Colonic mucosa (tissue), 4 donors: ENCODE data around the gene TMEM117. TPM values are rescaled to one million over a fixed set of nuclear protein-coding genes. Genes with fewer than 3 reads are reported as not detected.

Experiments
- DNase-seq: peaks from one replicate; pipeline ENCODE4 v3.0.0-alpha.2; 2020
- H3K27ac ChIP-seq: fragments of 200-600 bp; one replicate; pipeline ENCODE4 v1.8.0; 2021
- H3K27me3 ChIP-seq: fragments of 200-600 bp; one replicate; pipeline ENCODE4 v1.8.0; 2021
- H3K36me3 ChIP-seq: fragments of 200-600 bp; one replicate; pipeline ENCODE4 v1.8.0; 2021
- H3K4me1 ChIP-seq: fragments of 200-600 bp; one replicate; pipeline ENCODE4 v1.8.0; 2021; ENCODE audit warnings: mild to moderate bottlenecking
- H3K4me3 ChIP-seq: fragments of 200-600 bp; one replicate; pipeline ENCODE4 v1.8.0; 2021
- H3K9ac ChIP-seq, 2 donors: one replicate each; pipeline ENCODE4 v1.7.0; 2013; ENCODE audit warnings: control low read depth in 2 of 2, low read depth in 2 of 2, low read length in 2 of 2
- H3K9me3 ChIP-seq: fragments of 200-600 bp; one replicate; pipeline ENCODE4 v1.8.0; 2021
- CTCF ChIP-seq: fragments of 200-600 bp; IDR thresholded peaks from one replicate; pipeline ENCODE4 v1.8.0; 2022; ENCODE audit warnings: antibody characterized with exemption, mild to moderate bottlenecking
- intact Hi-C: fragments of 100-400 bp; cut with DNase I; formaldehyde crosslinking; loops from one replicate; pipeline ENCODE4 v1.14.1; 2022
- total RNA-seq, 2 donors: library from RNA; stranded (reverse); fragmentation: NEBNext Ultra II Directional in 1 of 2; extraction: Animal tissue kit (Norgen Biotek cat#: 25700) in 1 of 2; gene quantifications; one replicate each; pipeline ENCODE4 v1.2.1, GENCODE V29; 2021
- donor health status: healthy.
- donor health status: DM: no; HTN: no; CAD: no.
- donor health status: DM: no; HTN: no; CAD: no.

The TMEM117 gene
- total RNA-seq, 2 donors from 2014 or later: 7.4 to 8.0 TPM

GRCh38 chr12:44259890-44260289 is 424.0 kb downstream of the TMEM117 start:
- intact Hi-C loops: no loop called here
- TF ChIP-seq CTCF: no peak

DNA sequence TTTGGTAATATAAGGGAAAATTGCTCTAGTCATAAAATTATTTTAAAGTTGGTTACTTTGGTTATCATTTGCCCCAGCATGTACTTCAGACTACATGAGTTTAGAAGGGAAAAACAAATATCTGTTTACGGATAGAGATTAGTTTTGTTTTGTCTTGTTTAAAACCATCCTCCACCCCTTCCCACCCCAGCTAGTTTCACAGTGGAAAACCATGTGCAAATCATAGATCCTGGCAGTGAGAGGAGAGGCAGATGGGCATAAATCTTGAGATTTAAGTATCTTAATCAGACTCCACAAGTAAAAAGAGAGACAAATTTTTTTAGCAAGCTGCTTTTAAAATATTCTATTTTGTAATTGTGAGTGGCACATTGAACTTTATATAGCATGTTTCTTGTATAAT is 424.7 kb downstream of the TMEM117 start:
- H3K27ac ChIP-seq: no peak overlapping the region
- DNase-seq: no peak
- no peaks in the 10 kb centered on the region for H3K9me3 ChIP-seq
- no peaks in the 10 kb centered on the region for H3K36me3 ChIP-seq
- no peak for TF ChIP-seq CTCF
- H3K27me3 ChIP-seq: no peaks in the 10 kb centered on the region
- no peaks in the 10 kb centered on the region for H3K4me1 ChIP-seq
- intact Hi-C loops: no loop called here
- H3K9ac ChIP-seq: no peak overlapping the region
- H3K4me3 ChIP-seq: no peak overlapping the region

More at GRCh38 chr12:44259890-44260289, 424.0 kb downstream of the TMEM117 start:
- Histone ChIP-seq H3K27me3 (no peaks in the 10 kb centered on the region), H3K27ac (no peak overlapping the region), H3K4me3 (no peak overlapping the region), H3K36me3 (no peaks in the 10 kb centered on the region), H3K4me1 (no peaks in the 10 kb centered on the region), H3K9ac (no peak overlapping the region), H3K9me3 (no peaks in the 10 kb centered on the region)
- no peak for DNase-seq

DNA sequence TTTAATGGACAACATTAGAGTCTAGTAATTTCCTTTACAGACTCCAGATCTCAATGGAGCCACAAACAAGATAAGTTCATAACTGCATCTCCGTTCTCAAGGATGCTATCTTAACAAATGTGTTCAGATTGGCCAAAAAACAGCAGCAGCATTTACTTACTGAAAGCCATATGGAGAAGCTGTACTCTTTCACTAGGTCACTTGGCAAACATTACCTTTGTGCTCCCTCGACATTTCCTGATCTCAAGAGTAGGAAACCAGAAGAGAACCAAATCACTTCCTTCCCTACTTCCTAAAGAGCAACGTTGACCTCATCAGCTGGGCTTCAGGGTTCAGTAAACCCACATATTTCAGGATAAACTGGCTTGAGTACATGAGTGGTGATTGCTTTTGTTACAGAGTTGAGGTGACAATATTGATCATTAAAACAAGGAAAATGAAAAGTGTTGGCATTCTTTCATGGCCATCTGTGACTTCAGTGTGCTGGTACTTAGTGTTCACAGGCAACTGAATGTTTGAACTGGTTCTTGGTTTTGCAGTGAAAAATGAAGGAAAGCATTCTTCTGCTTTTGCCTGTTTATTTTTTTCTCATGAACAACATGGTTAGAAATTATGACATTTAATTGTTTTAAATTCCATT is 449.6 kb downstream of the TMEM117 start:
- H3K36me3 ChIP-seq: no peaks in the 10 kb centered on the region
- H3K9me3 ChIP-seq: no peaks in the 10 kb centered on the region
- no peaks in the 10 kb centered on the region for H3K4me1 ChIP-seq
- H3K4me3 ChIP-seq: no peak overlapping the region
- no peaks in the 10 kb centered on the region for H3K27me3 ChIP-seq
- intact Hi-C loops: no loop called here
- H3K27ac ChIP-seq: no peak overlapping the region
- DNase-seq: no peak
- no peak for TF ChIP-seq CTCF
- no peak overlapping the region for H3K9ac ChIP-seq

- no peak for TF ChIP-seq CTCF
- Histone ChIP-seq H3K9ac (no peak overlapping the region), H3K4me3 (no peak overlapping the region), H3K27me3 (no peaks in the 10 kb centered on the region), H3K4me1 (no peaks in the 10 kb centered on the region), H3K9me3 (no peaks in the 10 kb centered on the region), H3K36me3 (no peaks in the 10 kb centered on the region), H3K27ac (no peak overlapping the region)
- intact Hi-C loops: no loop called here
- DNase-seq: no peak
These were observed 450.5 kb downstream of the TMEM117 start for GRCh38 chr12:44286336-44286735.

DNA sequence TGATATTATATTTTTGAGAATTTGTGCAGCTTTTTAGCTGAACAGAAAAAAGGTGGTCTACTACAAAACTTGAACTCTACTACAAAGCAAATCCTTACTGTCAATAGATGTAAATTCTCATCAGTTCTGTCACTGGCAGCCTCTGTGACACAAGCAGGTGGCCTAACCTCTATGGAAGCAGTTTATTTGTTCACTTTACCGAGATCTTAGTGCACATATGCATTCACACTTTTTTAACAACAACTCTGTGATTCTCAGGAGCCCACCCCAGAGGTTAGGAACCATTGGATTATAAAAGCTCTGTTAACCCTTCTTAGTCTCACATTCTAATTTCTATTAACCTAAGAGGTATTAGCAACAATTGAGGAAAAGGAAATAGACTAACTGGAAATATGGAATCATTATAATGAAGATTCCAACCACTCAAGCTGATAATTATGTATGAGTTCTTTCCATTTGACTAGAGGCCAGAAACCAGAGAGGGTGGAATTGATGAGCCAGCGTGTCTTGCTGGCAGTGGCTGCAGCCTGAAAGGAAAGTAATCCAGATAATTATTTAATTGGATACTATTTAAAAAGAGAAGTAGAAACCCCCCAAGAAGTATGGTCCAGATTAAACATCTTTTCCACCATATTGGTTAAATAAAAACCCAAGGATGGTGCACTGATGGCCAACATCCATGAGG is 451.1 kb downstream of the TMEM117 start:
- DNase-seq: no peak
- H3K27ac ChIP-seq: no peak overlapping the region
- intact Hi-C loops: no loop called here
- no peaks in the 10 kb centered on the region for H3K27me3 ChIP-seq
- no peak overlapping the region for H3K4me3 ChIP-seq
- no peak overlapping the region for H3K9ac ChIP-seq
- H3K9me3 ChIP-seq: no peaks in the 10 kb centered on the region
- no peaks in the 10 kb centered on the region for H3K36me3 ChIP-seq
- H3K4me1 ChIP-seq: no peaks in the 10 kb centered on the region
- TF ChIP-seq CTCF: no peak
